Tibial artery (tissue), 4 donors: ENCODE data around the gene CUX1.

ENCODE experiments used
- DNase-seq, 2 donors: peaks; one replicate each; pipeline ENCODE4 v3.0.0-alpha.2; 2019
- H3K27ac ChIP-seq, 2 donors: fragments of 200-600 bp; sonication (generic) in 1 of 2; 1 replicate in 1 of 2; 2 replicates in 1 of 2; pipeline ENCODE4 v1.5.1; 2018 to 2019; ENCODE audit warnings: mild to moderate bottlenecking in 1 of 2
- H3K27me3 ChIP-seq, 2 donors: fragments of 200-600 bp; sonication (generic) in 1 of 2; one replicate each; pipeline versions ENCODE4 v1.5.1 to v1.6.0; 2016 to 2019
- H3K36me3 ChIP-seq, 3 donors: fragments of 200-600 bp; sonication (generic) in 2 of 3; one replicate each; pipeline ENCODE4 v1.5.1; 2016 to 2019; ENCODE audit warnings: mild to moderate bottlenecking in 2 of 3
- H3K4me1 ChIP-seq, 4 donors: fragments of 200-600 bp; sonication (generic) in 2 of 4; 1 replicate in 3 of 4; 2 replicates in 1 of 4; pipeline ENCODE4 v1.5.1; 2016 to 2019
- H3K4me3 ChIP-seq, 2 donors: fragments of 200-600 bp; sonication (generic) in 1 of 2; 1 replicate in 1 of 2; 2 replicates in 1 of 2; pipeline ENCODE4 v1.5.1; 2018 to 2019; ENCODE audit warnings: mild to moderate bottlenecking in 2 of 2
- H3K9me3 ChIP-seq, 3 donors: fragments of 200-600 bp; sonication (generic) in 1 of 3; one replicate each; pipeline ENCODE4 v1.5.1; 2016 to 2019
- CTCF ChIP-seq, 2 experiments: fragments of 200-600 bp in 1 of 2; fragments of 450-650 bp in 1 of 2; IDR thresholded peaks; one replicate each; pipeline ENCODE4 v1.5.1; 2017 to 2019; ENCODE audit warnings: antibody characterized with exemption in 2 of 2, mild to moderate bottlenecking in 1 of 2, moderate library complexity in 1 of 2
- intact Hi-C: fragments of 100-400 bp; cut with DNase I; formaldehyde crosslinking; loops from one replicate; pipeline ENCODE4 v1.15.0; 2023; ENCODE audit warnings: low total_unique reads

CUX1 gene

DNA sequence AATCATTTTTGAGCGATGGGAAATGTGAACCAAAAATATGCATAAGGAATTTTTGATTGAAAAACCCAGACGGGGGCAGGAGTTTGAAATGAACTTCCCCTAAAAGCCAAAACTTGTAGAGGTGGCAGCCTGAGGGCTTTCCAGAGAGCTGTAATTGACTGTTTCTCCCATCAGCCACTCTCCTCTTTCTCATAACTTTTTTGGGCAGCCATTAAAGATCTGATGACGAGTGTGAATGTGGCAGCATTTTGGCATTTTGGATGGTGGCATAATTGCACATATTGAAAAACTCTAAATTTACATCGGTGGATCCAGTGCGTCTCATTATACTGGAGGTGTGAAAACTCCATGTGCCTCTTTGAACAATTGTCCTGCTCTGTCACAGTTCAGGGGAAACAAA is 159.0 kb downstream of the CUX1 start:
- H3K36me3 ChIP-seq = peaks cover 0 to 6% (median 0%) of the 10 kb centered on the region in 3 donors
- TF ChIP-seq CTCF (IDR thresholded peaks at IDR 0.05) = no peak
- intact Hi-C loops = no loop called here
- H3K4me1 ChIP-seq = no peaks in the 10 kb centered on the region
- H3K4me3 ChIP-seq = no peak overlapping the region
- H3K9me3 ChIP-seq = no peaks in the 10 kb centered on the region
- no peak for DNase-seq
- no peaks in the 10 kb centered on the region for H3K27me3 ChIP-seq
- H3K27ac ChIP-seq = no peak overlapping the region

- H3K36me3 ChIP-seq = peaks cover 0 to 6% (median 0%) of the 10 kb centered on the region in 3 donors
- no peak overlapping the region for H3K27ac ChIP-seq
- H3K4me1 ChIP-seq = no peaks in the 10 kb centered on the region
- no peak for TF ChIP-seq CTCF (IDR thresholded peaks at IDR 0.05)
- DNase-seq = no peak
- no peaks in the 10 kb centered on the region for H3K9me3 ChIP-seq
- H3K4me3 ChIP-seq = no peak overlapping the region
- H3K27me3 ChIP-seq = no peaks in the 10 kb centered on the region
- intact Hi-C loops = no loop called here
Observed at GRCh38 chr7:101977249-101977648, 159.8 kb downstream of the CUX1 start.

GRCh38 chr7:101978683-101979082 is 161.3 kb downstream of the CUX1 start:
- no peak for TF ChIP-seq CTCF (IDR thresholded peaks at IDR 0.05)
- H3K4me3 ChIP-seq = no peak overlapping the region
- DNase-seq = no peak
- no peaks in the 10 kb centered on the region for H3K4me1 ChIP-seq
- no peaks in the 10 kb centered on the region for H3K27me3 ChIP-seq
- H3K9me3 ChIP-seq = no peaks in the 10 kb centered on the region
- peaks cover 0 to 6% (median 0%) of the 10 kb centered on the region in 3 donors for H3K36me3 ChIP-seq
- no peak overlapping the region for H3K27ac ChIP-seq
- intact Hi-C loops = no loop called here

- DNase-seq = no peak
- no peaks in the 10 kb centered on the region for H3K4me1 ChIP-seq
- no peaks in the 10 kb centered on the region for H3K9me3 ChIP-seq
- TF ChIP-seq CTCF (IDR thresholded peaks at IDR 0.05) = no peak
- no peak overlapping the region for H3K4me3 ChIP-seq
- intact Hi-C loops = no loop called here
- H3K36me3 ChIP-seq = peaks cover 0 to 6% (median 0%) of the 10 kb centered on the region in 3 donors
- H3K27ac ChIP-seq = no peak overlapping the region
- no peaks in the 10 kb centered on the region for H3K27me3 ChIP-seq
Observed at GRCh38 chr7:101983147-101983811, 165.9 kb downstream of the CUX1 start.

DNA sequence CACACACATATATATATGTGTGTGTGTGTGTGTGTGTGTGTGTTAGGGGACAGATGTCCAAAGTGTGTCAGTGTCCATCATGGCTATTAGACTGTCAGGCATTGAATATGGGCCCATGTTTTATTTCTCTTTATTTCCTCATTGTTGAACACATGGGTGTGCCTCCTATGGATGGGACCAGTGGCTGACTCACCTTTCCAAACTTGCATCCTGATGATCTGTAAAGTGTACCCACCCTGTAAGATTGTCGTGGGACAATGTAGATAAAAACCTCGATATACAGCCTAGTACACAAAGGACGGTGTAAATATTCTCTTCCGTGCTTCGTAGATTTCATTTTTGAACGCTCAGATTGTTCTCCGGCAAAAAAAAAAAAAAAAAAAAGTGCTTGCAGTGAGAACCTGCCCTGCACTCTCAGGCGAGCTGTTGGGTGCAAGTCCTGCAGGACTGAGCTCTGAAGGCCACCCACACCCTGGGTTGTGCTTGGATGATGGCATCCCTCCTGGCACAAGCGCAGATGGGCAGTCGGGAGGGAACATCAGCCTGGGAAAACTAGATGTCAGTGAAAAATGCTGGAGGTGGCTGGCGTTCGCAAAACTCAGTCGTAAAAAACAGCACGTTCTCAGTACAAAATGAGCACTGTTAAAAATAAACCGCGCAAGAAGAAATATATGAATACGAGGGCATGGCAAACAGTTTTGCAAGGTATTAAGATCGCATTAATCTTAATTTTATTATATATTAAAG is 166.9 kb downstream of the CUX1 start:
- Histone ChIP-seq H3K27ac (no peak overlapping the region), H3K9me3 (no peaks in the 10 kb centered on the region), H3K4me3 (no peak overlapping the region), H3K27me3 (no peaks in the 10 kb centered on the region), H3K4me1 (no peaks in the 10 kb centered on the region), H3K36me3 (peaks cover 0 to 6% (median 0%) of the 10 kb centered on the region in 3 donors)
- no peak for TF ChIP-seq CTCF (IDR thresholded peaks at IDR 0.05)
- intact Hi-C loops = no loop called here
- no peak for DNase-seq
